ENCODE data around the gene SAFB. TPM values are rescaled to one million over a fixed set of nuclear protein-coding genes. Genes with fewer than 3 reads are reported as not detected.
A peak's percentile ranks its signal among the peaks of the same experiment; 100 is the strongest.

The SAFB gene
- polyA plus RNA-seq, 3 donors, result 12.2 to 76.6 (median 23.1) TPM

GRCh38 chr19:5635427-5635826 lies 12.5 kb downstream of the SAFB start:
- H3K27ac ChIP-seq (ENCODE audit: low read depth in 1 of 2, low read length in 2 of 2), result no peak overlapping the region
- no peak for DNase-seq
- H3K4me1 Mint-ChIP-seq, result peaks cover 29% of the 10 kb centered on the region
- H3K4me3 ChIP-seq (replicated peaks in 1 of 3; ENCODE audit: low read depth in 2 of 3, low read length in 3 of 3), result no peak overlapping the region
- no peaks in the 10 kb centered on the region for H3K9me3 ChIP-seq (replicated peaks in 1 of 2; ENCODE audit: control insufficient read depth in 1 of 2, insufficient read depth in 1 of 2, low read length in 2 of 2)
- TF ChIP-seq CTCF (IDR thresholded peaks at IDR 0.05), result no peak
- H2AFZ ChIP-seq (ENCODE audit: insufficient read depth, low read depth, low read length, poor library complexity, severe bottlenecking), result no peak overlapping the region
- peaks cover 100% of the 10 kb centered on the region for H4K20me1 ChIP-seq (ENCODE audit: insufficient read depth, low read length)
- no peaks in the 10 kb centered on the region for H3K27me3 ChIP-seq (ENCODE audit: control insufficient read depth in 2 of 2, insufficient read depth in 2 of 2, low read length in 2 of 2)
- WGBS (ENCODE audit: insufficient coverage), result 98% methylated on average over 4 of the region's 6 CpGs
- H3K79me2 ChIP-seq (ENCODE audit: insufficient read depth, low read length), result peaks cover 100% of the 10 kb centered on the region
- peaks cover 23 to 60% of the 10 kb centered on the region in 2 donors for H3K36me3 Mint-ChIP-seq
- H3K27ac Mint-ChIP-seq, result peak overlapping the region in 4 of 7 donors; percentile 14 to 38 (median 28)
- H3K9me3 Mint-ChIP-seq, result no peaks in the 10 kb centered on the region
- H3K27me3 Mint-ChIP-seq (ENCODE audit: low read depth in 3 of 3), result no peaks in the 10 kb centered on the region
- no peak overlapping the region for H3K9ac ChIP-seq (ENCODE audit: insufficient read depth, low read length, poor library complexity, severe bottlenecking)
- H3K4me3 Mint-ChIP-seq, result no peak overlapping the region
- H3K36me3 ChIP-seq (replicated peaks in 1 of 2; ENCODE audit: control insufficient read depth in 1 of 2, insufficient read depth in 2 of 2, low read length in 2 of 2), result peaks cover 7 to 57% of the 10 kb centered on the region in 2 donors
- intact Hi-C loops (cut with micrococcal nuclease), result no loop called here
- peaks cover 8 to 12% of the 10 kb centered on the region in 2 donors for H3K4me1 ChIP-seq (ENCODE audit: control insufficient read depth in 1 of 2, insufficient read depth in 2 of 2, low read length in 2 of 2)
- no peak overlapping the region for H3K4me2 ChIP-seq (replicated peaks; ENCODE audit: extremely low read depth, low read length, poor library complexity, severe bottlenecking)

DNA sequence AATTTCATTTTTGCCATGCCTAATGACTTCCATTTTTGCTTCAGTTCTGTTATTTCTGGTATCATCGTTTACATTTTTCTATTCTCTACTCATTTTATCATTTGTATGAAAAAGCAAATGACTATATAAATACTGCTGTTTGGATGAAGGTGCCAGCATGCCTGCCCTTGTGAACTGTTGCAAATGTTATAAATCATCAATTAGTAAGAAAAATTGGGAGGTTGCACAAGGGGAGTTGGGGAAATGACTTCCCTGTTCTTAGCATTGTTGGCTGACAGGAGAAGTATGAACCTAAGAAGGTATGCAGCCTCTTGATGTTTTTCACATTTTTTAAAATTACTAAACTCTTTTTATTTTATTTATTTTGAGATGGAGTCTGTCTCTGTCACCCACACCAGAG lies 15.1 kb downstream of the SAFB start:
- H3K9me3 Mint-ChIP-seq, result no peaks in the 10 kb centered on the region
- Histone ChIP-seq H2AFZ (ENCODE audit: insufficient read depth, low read depth, low read length, poor library complexity, severe bottlenecking) (no peak overlapping the region), H3K27ac (ENCODE audit: low read depth in 1 of 2, low read length in 2 of 2) (peak overlapping the region in 1 of 2 donors; percentile 50), H4K20me1 (ENCODE audit: insufficient read depth, low read length) (peaks cover 100% of the 10 kb centered on the region), H3K9me3 (replicated peaks in 1 of 2; ENCODE audit: control insufficient read depth in 1 of 2, insufficient read depth in 1 of 2, low read length in 2 of 2) (no peaks in the 10 kb centered on the region), H3K4me2 (replicated peaks; ENCODE audit: extremely low read depth, low read length, poor library complexity, severe bottlenecking) (no peak overlapping the region), H3K4me3 (replicated peaks in 1 of 3; ENCODE audit: low read depth in 2 of 3, low read length in 3 of 3) (no peak overlapping the region), H3K79me2 (ENCODE audit: insufficient read depth, low read length) (peaks cover 100% of the 10 kb centered on the region), H3K9ac (ENCODE audit: insufficient read depth, low read length, poor library complexity, severe bottlenecking) (no peak overlapping the region), H3K4me1 (ENCODE audit: control insufficient read depth in 1 of 2, insufficient read depth in 2 of 2, low read length in 2 of 2) (no peaks in the 10 kb centered on the region), H3K27me3 (ENCODE audit: control insufficient read depth in 2 of 2, insufficient read depth in 2 of 2, low read length in 2 of 2) (no peaks in the 10 kb centered on the region), H3K36me3 (replicated peaks in 1 of 2; ENCODE audit: control insufficient read depth in 1 of 2, insufficient read depth in 2 of 2, low read length in 2 of 2) (peaks cover 18 to 63% of the 10 kb centered on the region in 2 donors)
- no peak overlapping the region for H3K4me3 Mint-ChIP-seq
- intact Hi-C loops (cut with micrococcal nuclease), result no loop called here
- H3K27me3 Mint-ChIP-seq (ENCODE audit: low read depth in 3 of 3), result no peaks in the 10 kb centered on the region
- no CpG with 5 or more reads among the region's 1 CpG for WGBS (ENCODE audit: insufficient coverage)
- peaks cover 23 to 61% of the 10 kb centered on the region in 2 donors for H3K36me3 Mint-ChIP-seq
- no peak for TF ChIP-seq CTCF (IDR thresholded peaks at IDR 0.05)
- no peak for DNase-seq
- peaks cover 12% of the 10 kb centered on the region for H3K4me1 Mint-ChIP-seq
- peak overlapping the region in 1 of 7 donors; percentile 32 for H3K27ac Mint-ChIP-seq

Measured in CD14-positive monocyte (primary cell).